ENCODE data around the gene POU2F1. TPM values are rescaled to one million over a fixed set of nuclear protein-coding genes. Genes with fewer than 3 reads are reported as not detected.

Gene POU2F1
- total RNA-seq, 2 donors from 2014 or later, result 48.6 to 49.4 TPM

GRCh38 chr1:167408355-167408754 is 187.7 kb downstream of the POU2F1 start:
- DNase-seq, result no peak
- Histone ChIP-seq H3K36me3 (ENCODE audit: control insufficient read depth, insufficient read depth, low read length) (peaks cover 56% of the 10 kb centered on the region), H3K4me3 (ENCODE audit: low read length) (no peak overlapping the region), H3K4me1 (ENCODE audit: control insufficient read depth, insufficient read depth, low read length) (no peaks in the 10 kb centered on the region), H3K9ac (ENCODE audit: extremely low read depth, low read length, poor library complexity, severe bottlenecking) (no peak overlapping the region), H3K27ac (ENCODE audit: low read depth, low read length) (no peak overlapping the region), H3K27me3 (ENCODE audit: control insufficient read depth, insufficient read depth, low read length, poor library complexity, severe bottlenecking) (no peaks in the 10 kb centered on the region), H3K9me3 (ENCODE audit: control insufficient read depth, low read length) (no peaks in the 10 kb centered on the region)
- Mint-ChIP-seq H3K27ac (no peak overlapping the region), H3K36me3 (ENCODE audit: low read depth) (peaks cover 48% of the 10 kb centered on the region), H3K4me1 (no peaks in the 10 kb centered on the region), H3K27me3 (ENCODE audit: insufficient read depth) (no peaks in the 10 kb centered on the region), H3K9me3 (no peaks in the 10 kb centered on the region), H3K4me3 (no peak overlapping the region)
- 91% methylated on average over 1 of the region's 1 CpG; no CpG with 5 or more reads in 1 of the 2 experiments for WGBS, 2 experiments (ENCODE audit: insufficient coverage in 1 of 2, insufficient read length in 1 of 2)
- TF ChIP-seq CTCF (conservative IDR thresholded peaks at IDR 0.05), result no peak

- WGBS, 2 experiments (ENCODE audit: insufficient coverage in 1 of 2, insufficient read length in 1 of 2), result 100% methylated on average over 1 of the region's 1 CpG; no CpG with 5 or more reads in 1 of the 2 experiments
Measured at GRCh38 chr1:167409183-167409582, 188.5 kb downstream of the POU2F1 start.

GRCh38 chr1:167412072-167412471 is 191.4 kb downstream of the POU2F1 start:
- Mint-ChIP-seq H3K27me3 (ENCODE audit: insufficient read depth) (no peaks in the 10 kb centered on the region), H3K9me3 (no peaks in the 10 kb centered on the region), H3K27ac (no peak overlapping the region), H3K36me3 (ENCODE audit: low read depth) (peaks cover 45% of the 10 kb centered on the region), H3K4me3 (no peak overlapping the region), H3K4me1 (peaks cover 6% of the 10 kb centered on the region)
- H3K4me1 ChIP-seq (ENCODE audit: control insufficient read depth, insufficient read depth, low read length), result no peaks in the 10 kb centered on the region
- 86 to 93% methylated on average over 2 to 4 of the region's 4 CpGs for WGBS, 2 experiments (ENCODE audit: insufficient coverage in 1 of 2, insufficient read length in 1 of 2)
- H3K4me3 ChIP-seq (ENCODE audit: low read length), result no peak overlapping the region
- peaks cover 57% of the 10 kb centered on the region for H3K36me3 ChIP-seq (ENCODE audit: control insufficient read depth, insufficient read depth, low read length)
- H3K27me3 ChIP-seq (ENCODE audit: control insufficient read depth, insufficient read depth, low read length, poor library complexity, severe bottlenecking), result no peaks in the 10 kb centered on the region
- DNase-seq, result no peak
- no peak for TF ChIP-seq CTCF (conservative IDR thresholded peaks at IDR 0.05)
- H3K9ac ChIP-seq (ENCODE audit: extremely low read depth, low read length, poor library complexity, severe bottlenecking), result no peak overlapping the region
- no peak overlapping the region for H3K27ac ChIP-seq (ENCODE audit: low read depth, low read length)
- H3K9me3 ChIP-seq (ENCODE audit: control insufficient read depth, low read length), result no peaks in the 10 kb centered on the region

More at GRCh38 chr1:167409183-167409582, 188.5 kb downstream of the POU2F1 start:
- no peak for DNase-seq
- no peaks in the 10 kb centered on the region for H3K27me3 ChIP-seq (ENCODE audit: control insufficient read depth, insufficient read depth, low read length, poor library complexity, severe bottlenecking)
- H3K9ac ChIP-seq (ENCODE audit: extremely low read depth, low read length, poor library complexity, severe bottlenecking), result no peak overlapping the region
- H3K4me3 Mint-ChIP-seq, result no peak overlapping the region
- no peaks in the 10 kb centered on the region for H3K4me1 Mint-ChIP-seq
- H3K4me1 ChIP-seq (ENCODE audit: control insufficient read depth, insufficient read depth, low read length), result no peaks in the 10 kb centered on the region
- H3K27ac ChIP-seq (ENCODE audit: low read depth, low read length), result no peak overlapping the region
- peak; percentile 72 for TF ChIP-seq CTCF (conservative IDR thresholded peaks at IDR 0.05)
- H3K4me3 ChIP-seq (ENCODE audit: low read length), result no peak overlapping the region
- no peaks in the 10 kb centered on the region for H3K9me3 Mint-ChIP-seq
- no peak overlapping the region for H3K27ac Mint-ChIP-seq
- H3K9me3 ChIP-seq (ENCODE audit: control insufficient read depth, low read length), result no peaks in the 10 kb centered on the region
- peaks cover 48% of the 10 kb centered on the region for H3K36me3 Mint-ChIP-seq (ENCODE audit: low read depth)
- peaks cover 54% of the 10 kb centered on the region for H3K36me3 ChIP-seq (ENCODE audit: control insufficient read depth, insufficient read depth, low read length)
- H3K27me3 Mint-ChIP-seq (ENCODE audit: insufficient read depth), result no peaks in the 10 kb centered on the region

Measured in endodermal cell (in vitro differentiated cells).